Natural killer cell (primary cell): ENCODE data around the gene SIN3A. TPM values are rescaled to one million over a fixed set of nuclear protein-coding genes. Genes with fewer than 3 reads are reported as not detected.

Source experiments
- ATAC-seq, 3 donors: fragments of 150-1000 bp in 2 of 3; fragments of 200-7000 bp in 1 of 3; cut with Tn5 transposase; 1 replicate in 1 of 3; 2 replicates in 2 of 3; pipeline ENCODE4 v1.10.0; 2021; ENCODE audit warnings: mild to moderate bottlenecking in 2 of 3, moderate library complexity in 2 of 3
- DNase-seq, 2 donors: peaks; one replicate each; pipeline versions ENCODE4 v3.0.0 to v3.0.0-alpha.2; 2013 to 2021; ENCODE audit warnings: mixed read lengths in 1 of 2
- H3K27ac ChIP-seq: one replicate; pipeline ENCODE4 v1.5.1; 2013; ENCODE audit warnings: mild to moderate bottlenecking, low read length
- H3K27me3 ChIP-seq: one replicate; pipeline ENCODE4 v1.6.1; 2013; ENCODE audit warnings: low read length; ENCODE audit not compliant: control insufficient read depth, insufficient read depth
- H3K36me3 ChIP-seq: one replicate; pipeline ENCODE4 v1.6.1; 2013; ENCODE audit warnings: low read length; ENCODE audit not compliant: control insufficient read depth, insufficient read depth
- H3K4me1 ChIP-seq: one replicate; pipeline ENCODE4 v1.6.1; 2013; ENCODE audit warnings: low read length; ENCODE audit not compliant: control insufficient read depth, insufficient read depth
- H3K4me3 ChIP-seq: one replicate; pipeline ENCODE4 v1.5.1; 2013; ENCODE audit warnings: low read length
- H3K9me3 ChIP-seq: one replicate; pipeline ENCODE4 v1.6.1; 2013; ENCODE audit warnings: low read length; ENCODE audit not compliant: control insufficient read depth, insufficient read depth
- H3K27ac Mint-ChIP-seq, 2 donors: one replicate each; pipeline ENCODE4 v1.8.0; 2022; ENCODE audit warnings: mild to moderate bottlenecking in 2 of 2, mixed read lengths in 2 of 2, moderate library complexity in 1 of 2
- H3K27me3 Mint-ChIP-seq, 2 donors: one replicate each; pipeline ENCODE4 v1.8.0; 2022; ENCODE audit warnings: low read depth in 2 of 2, mixed read lengths in 2 of 2
- H3K36me3 Mint-ChIP-seq: one replicate; pipeline ENCODE4 v1.8.0; 2022; ENCODE audit warnings: mixed read lengths
- H3K4me1 Mint-ChIP-seq, 2 donors: one replicate each; pipeline ENCODE4 v1.8.0; 2022; ENCODE audit warnings: mixed read lengths in 2 of 2
- H3K4me3 Mint-ChIP-seq: one replicate; pipeline ENCODE4 v1.8.0; 2022; ENCODE audit warnings: mild to moderate bottlenecking, moderate library complexity, mixed read lengths
- H3K9me3 Mint-ChIP-seq, 2 donors: one replicate each; pipeline ENCODE4 v1.8.0; 2022; ENCODE audit warnings: mixed read lengths in 2 of 2
- WGBS: methylation state at CpG from one replicate; pipeline ENCODE4 v1.1.7; 2013; ENCODE audit warnings: missing lambda C conversion rate; ENCODE audit not compliant: insufficient coverage; 5-methylcytosine and 5-hydroxymethylcytosine counted together
- intact Hi-C: fragments of 100-400 bp; cut with micrococcal nuclease; formaldehyde crosslinking; loops from one replicate; pipeline ENCODE4 v1.14.2; 2022
- total RNA-seq, 4 donors: library from RNA; stranded (reverse); fragments of 120-200 nt in 1 of 4; gene quantifications; one replicate each; pipeline versions ENCODE4 v1.2.3 to v1.2.4, GENCODE V29; 2013 to 2022
- TF ChIP-seq, protein P1 (sequence below): fragments of 200-600 bp; IDR thresholded peaks from one replicate; pipeline ENCODE4 v1.8.0; 2022; ENCODE audit warnings: antibody characterized with exemption

The SIN3A gene
- total RNA-seq, 3 donors from 2014 or later (not counting 1 experiment from before 2014, with no cell fraction given): 135 to 175 (median 137) TPM

- peaks cover 13% of the 10 kb centered on the region for H3K36me3 Mint-ChIP-seq
- no peak overlapping the region for H3K4me3 ChIP-seq
- no peak overlapping the region for H3K4me3 Mint-ChIP-seq
- TF ChIP-seq, protein P1, sequence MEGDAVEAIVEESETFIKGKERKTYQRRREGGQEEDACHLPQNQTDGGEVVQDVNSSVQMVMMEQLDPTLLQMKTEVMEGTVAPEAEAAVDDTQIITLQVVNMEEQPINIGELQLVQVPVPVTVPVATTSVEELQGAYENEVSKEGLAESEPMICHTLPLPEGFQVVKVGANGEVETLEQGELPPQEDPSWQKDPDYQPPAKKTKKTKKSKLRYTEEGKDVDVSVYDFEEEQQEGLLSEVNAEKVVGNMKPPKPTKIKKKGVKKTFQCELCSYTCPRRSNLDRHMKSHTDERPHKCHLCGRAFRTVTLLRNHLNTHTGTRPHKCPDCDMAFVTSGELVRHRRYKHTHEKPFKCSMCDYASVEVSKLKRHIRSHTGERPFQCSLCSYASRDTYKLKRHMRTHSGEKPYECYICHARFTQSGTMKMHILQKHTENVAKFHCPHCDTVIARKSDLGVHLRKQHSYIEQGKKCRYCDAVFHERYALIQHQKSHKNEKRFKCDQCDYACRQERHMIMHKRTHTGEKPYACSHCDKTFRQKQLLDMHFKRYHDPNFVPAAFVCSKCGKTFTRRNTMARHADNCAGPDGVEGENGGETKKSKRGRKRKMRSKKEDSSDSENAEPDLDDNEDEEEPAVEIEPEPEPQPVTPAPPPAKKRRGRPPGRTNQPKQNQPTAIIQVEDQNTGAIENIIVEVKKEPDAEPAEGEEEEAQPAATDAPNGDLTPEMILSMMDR: no peak
- intact Hi-C loops: no loop called here
- H3K27ac ChIP-seq: no peak overlapping the region
- no peaks in the 10 kb centered on the region for H3K9me3 ChIP-seq
- no peaks in the 10 kb centered on the region for H3K27me3 Mint-ChIP-seq
- peak overlapping the region; percentile 13 to 48 for H3K27ac Mint-ChIP-seq
- ATAC-seq (no peak), DNase-seq (no peak)
- no peaks in the 10 kb centered on the region for H3K27me3 ChIP-seq
- peaks cover 48% of the 10 kb centered on the region for H3K36me3 ChIP-seq
- H3K9me3 Mint-ChIP-seq: no peaks in the 10 kb centered on the region
- peaks cover under 1 to 19% of the 10 kb centered on the region in 2 donors for H3K4me1 Mint-ChIP-seq
- no peaks in the 10 kb centered on the region for H3K4me1 ChIP-seq
- 90% methylated on average over 1 of the region's 1 CpG for WGBS
Observed at GRCh38 chr15:75416584-75416983, 34.9 kb downstream of the SIN3A start.

DNA sequence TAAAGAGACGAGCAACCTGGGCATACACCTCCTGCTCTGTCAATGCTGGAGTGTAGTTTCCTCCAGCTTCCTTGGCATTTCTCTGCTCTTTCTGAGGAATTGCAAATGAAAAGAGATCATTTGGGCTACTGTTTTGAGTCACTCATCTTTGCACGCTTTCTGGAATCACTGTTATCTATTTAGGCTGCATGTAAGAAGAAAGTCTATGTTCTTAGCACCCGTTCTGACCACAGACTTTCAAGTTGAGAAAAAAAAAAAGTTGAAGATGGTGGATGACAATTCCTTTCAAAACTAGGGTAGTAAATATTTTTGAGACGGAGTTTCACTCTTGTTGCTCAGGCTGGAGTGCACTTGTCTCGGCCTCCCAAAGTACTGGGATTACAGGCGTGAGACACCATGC is 41.3 kb downstream of the SIN3A start:
- Histone ChIP-seq H3K4me1 (no peaks in the 10 kb centered on the region), H3K9me3 (no peaks in the 10 kb centered on the region), H3K4me3 (no peak overlapping the region), H3K27me3 (no peaks in the 10 kb centered on the region), H3K36me3 (peaks cover 73% of the 10 kb centered on the region), H3K27ac (no peak overlapping the region)
- no peak for DNase-seq
- TF ChIP-seq, protein P1: no peak
- ATAC-seq: no peak
- Mint-ChIP-seq H3K4me1 (peaks cover 5 to 21% of the 10 kb centered on the region in 2 donors), H3K4me3 (no peak overlapping the region), H3K27ac (no peak overlapping the region), H3K27me3 (no peaks in the 10 kb centered on the region), H3K9me3 (no peaks in the 10 kb centered on the region), H3K36me3 (peaks cover 36% of the 10 kb centered on the region)
- intact Hi-C loops: no loop called here
- whole genome bisulfite sequencing: 86% methylated on average over 6 of the region's 6 CpGs

GRCh38 chr15:75407083-75407482 is 44.4 kb downstream of the SIN3A start:
- ATAC-seq: no peak
- no peaks in the 10 kb centered on the region for H3K4me1 ChIP-seq
- 75% methylated on average over 1 of the region's 1 CpG for WGBS
- H3K27ac ChIP-seq: no peak overlapping the region
- H3K36me3 Mint-ChIP-seq: peaks cover 29% of the 10 kb centered on the region
- intact Hi-C loops: no loop called here
- H3K27me3 Mint-ChIP-seq: no peaks in the 10 kb centered on the region
- H3K36me3 ChIP-seq: peaks cover 69% of the 10 kb centered on the region
- TF ChIP-seq, protein P1: no peak
- H3K27me3 ChIP-seq: no peaks in the 10 kb centered on the region
- no peak overlapping the region for H3K4me3 Mint-ChIP-seq
- no peaks in the 10 kb centered on the region for H3K9me3 Mint-ChIP-seq
- peaks cover 5 to 9% of the 10 kb centered on the region in 2 donors for H3K4me1 Mint-ChIP-seq
- H3K4me3 ChIP-seq: no peak overlapping the region
- H3K27ac Mint-ChIP-seq: peak overlapping the region in 1 of 2 donors; percentile 9
- no peak for DNase-seq
- no peaks in the 10 kb centered on the region for H3K9me3 ChIP-seq

- peak overlapping the region; percentile 41 to 47 for H3K27ac Mint-ChIP-seq
- intact Hi-C loops: no loop called here
Observed at GRCh38 chr15:75403892-75404291, 47.6 kb downstream of the SIN3A start.

More at GRCh38 chr15:75403892-75404291, 47.6 kb downstream of the SIN3A start:
- Mint-ChIP-seq H3K4me3 (no peak overlapping the region), H3K9me3 (no peaks in the 10 kb centered on the region), H3K27me3 (no peaks in the 10 kb centered on the region), H3K4me1 (peaks cover 0 to 9% of the 10 kb centered on the region in 2 donors), H3K36me3 (peaks cover 29% of the 10 kb centered on the region)
- ATAC-seq (no peak), DNase-seq (no peak)
- Histone ChIP-seq H3K4me1 (no peaks in the 10 kb centered on the region), H3K36me3 (peaks cover 64% of the 10 kb centered on the region), H3K27me3 (no peaks in the 10 kb centered on the region), H3K27ac (no peak overlapping the region), H3K9me3 (no peaks in the 10 kb centered on the region), H3K4me3 (no peak overlapping the region)
- 83% methylated on average over 2 of the region's 2 CpGs for WGBS
- TF ChIP-seq, protein P1: no peak
